GM23338 (cell line): ENCODE results near the gene ZNF446. TPM values are rescaled to one million over a fixed set of nuclear protein-coding genes. Genes with fewer than 3 reads are reported as not detected.

Experiments used
- ATAC-seq: fragments of 200-7000 bp; cut with Tn5 transposase; 3 replicates; pipeline ENCODE4 v1.9.1; 2020
- DNase-seq: peaks from one replicate; pipeline ENCODE4 v3.0.0-alpha.2; 2015; ENCODE audit warnings: low spot score
- H2AFZ ChIP-seq: fragments of 200-600 bp; sonication (generic); 2 replicates; pipeline ENCODE4 v1.8.0; 2016; ENCODE audit warnings: antibody characterized with exemption, mild to moderate bottlenecking, moderate library complexity
- H3F3A ChIP-seq: fragments of 200-600 bp; sonication (generic); replicated peaks from 2 replicates; pipeline ENCODE4 v1.8.0; 2017; ENCODE audit warnings: antibody characterized with exemption, mixed run types, low read depth
- H3K27ac ChIP-seq: fragments of 200-600 bp; sonication (generic); 2 replicates; pipeline ENCODE4 v1.6.1; 2016; ENCODE audit warnings: low read depth
- H3K27me3 ChIP-seq: fragments of 200-600 bp; sonication (generic); 2 replicates; pipeline ENCODE4 v1.8.0; 2016; ENCODE audit warnings: mild to moderate bottlenecking, mixed run types, moderate library complexity; ENCODE audit not compliant: insufficient read depth
- H3K36me3 ChIP-seq: fragments of 200-600 bp; sonication (generic); 2 replicates; pipeline ENCODE4 v1.8.0; 2016; ENCODE audit warnings: mild to moderate bottlenecking; ENCODE audit not compliant: insufficient read depth
- H3K4me1 ChIP-seq: fragments of 200-600 bp; sonication (generic); 2 replicates; pipeline ENCODE4 v1.8.0; 2016; ENCODE audit warnings: mild to moderate bottlenecking, moderate library complexity; ENCODE audit not compliant: insufficient read depth
- H3K4me2 ChIP-seq: fragments of 200-600 bp; sonication (generic); 2 replicates; pipeline ENCODE4 v1.7.1; 2017; ENCODE audit warnings: mixed run types
- H3K4me3 ChIP-seq: fragments of 200-600 bp; sonication (generic); 2 replicates; pipeline ENCODE4 v1.6.1; 2016; ENCODE audit warnings: mixed run types
- H3K79me2 ChIP-seq: fragments of 200-600 bp; sonication (generic); replicated peaks from 2 replicates; pipeline ENCODE4 v1.8.0; 2017; ENCODE audit warnings: mild to moderate bottlenecking; ENCODE audit not compliant: insufficient read depth
- H3K9me2 ChIP-seq: fragments of 200-600 bp; sonication (generic); 2 replicates; pipeline ENCODE4 v1.8.0; 2017; ENCODE audit not compliant: insufficient read depth
- H4K20me1 ChIP-seq: fragments of 200-600 bp; sonication (generic); replicated peaks from 2 replicates; pipeline ENCODE4 v1.8.0; 2017; ENCODE audit warnings: mild to moderate bottlenecking; ENCODE audit not compliant: insufficient read depth
- H3K27ac Mint-ChIP-seq: 2 replicates; pipeline ENCODE4 v1.8.0; 2020; ENCODE audit warnings: inconsistent platforms, mild to moderate bottlenecking, moderate library complexity, mixed read lengths
- H3K27me3 Mint-ChIP-seq: 3 replicates; pipeline ENCODE4 v1.8.0; 2022; ENCODE audit warnings: low read depth, mild to moderate bottlenecking, moderate library complexity, mixed read lengths, inconsistent platforms; ENCODE audit not compliant: insufficient read depth, poor library complexity
- H3K36me3 Mint-ChIP-seq: 3 replicates; pipeline ENCODE4 v1.8.0; 2021; ENCODE audit warnings: low read depth, mild to moderate bottlenecking, inconsistent platforms, moderate library complexity, mixed read lengths
- H3K4me1 Mint-ChIP-seq: 3 replicates; pipeline ENCODE4 v1.8.0; 2020; ENCODE audit warnings: mild to moderate bottlenecking, inconsistent platforms, mixed read lengths
- H3K4me3 Mint-ChIP-seq: 3 replicates; pipeline ENCODE4 v1.8.0; 2021; ENCODE audit warnings: moderate library complexity, mild to moderate bottlenecking, inconsistent platforms, mixed read lengths
- H3K9me3 Mint-ChIP-seq: 3 replicates; pipeline ENCODE4 v1.8.0; 2020; ENCODE audit warnings: moderate library complexity, mild to moderate bottlenecking, inconsistent platforms, mixed read lengths
- CREB1 ChIP-seq: fragments of 250-450 bp; sonication (Bioruptor Pico); IDR thresholded peaks from 2 replicates; pipeline ENCODE4 v1.5.0; 2020; ENCODE audit warnings: low read depth, mild to moderate bottlenecking, moderate library complexity
- ETS1 ChIP-seq: IDR thresholded peaks from 2 replicates; pipeline ENCODE4 v1.6.1; 2016; ENCODE audit warnings: antibody characterized with exemption
- EZH2phosphoT487 ChIP-seq: fragments of 200-600 bp; sonication (generic); IDR thresholded peaks from one replicate; pipeline ENCODE4 v1.8.1; 2018; ENCODE audit warnings: antibody characterized with exemption; ENCODE audit not compliant: unreplicated experiment
- JUNB ChIP-seq: IDR thresholded peaks from one replicate; pipeline ENCODE4 v1.6.1; 2016; ENCODE audit warnings: antibody characterized with exemption; ENCODE audit not compliant: unreplicated experiment
- NANOG ChIP-seq: IDR thresholded peaks from 2 replicates; pipeline ENCODE4 v1.6.1; 2016; ENCODE audit warnings: antibody characterized with exemption, borderline replicate concordance
- POLR2AphosphoS5 ChIP-seq: IDR thresholded peaks from 2 replicates; pipeline ENCODE4 v1.6.1; 2016; ENCODE audit warnings: antibody characterized with exemption, low read depth
- STAT1 ChIP-seq: IDR thresholded peaks from one replicate; pipeline ENCODE4 v1.6.1; 2016; ENCODE audit warnings: antibody characterized with exemption; ENCODE audit not compliant: unreplicated experiment
- ZNF114 ChIP-seq: fragments of 250-450 bp; sonication (Bioruptor Pico); IDR thresholded peaks from 2 replicates; pipeline ENCODE4 v1.5.0; 2020; ENCODE audit warnings: mild to moderate bottlenecking, moderate library complexity
- ZNF331 ChIP-seq: fragments of 250-450 bp; sonication (Bioruptor Pico); IDR thresholded peaks from 2 replicates; pipeline ENCODE4 v1.5.0; 2020; ENCODE audit warnings: low read depth, mild to moderate bottlenecking, moderate library complexity
- polyA plus RNA-seq: library from polyadenylated mRNA; unstranded; fragments of >200 nt; fragmentation: Nextera tagmentation; extraction: Ambion mirVana; gene quantifications from 2 replicates; pipeline ENCODE4 v1.2.1, GENCODE V29; 2016
- total RNA-seq: library from RNA; depleted of rRNA; stranded (reverse); fragments of >200 nt; shearing (Covaris generic); gene quantifications from 2 replicates; pipeline ENCODE4 v1.2.3, GENCODE V29; 2014
- TF ChIP-seq, protein P1 (sequence below): fragments of 250-450 bp; sonication (Bioruptor Pico); IDR thresholded peaks from 2 replicates; pipeline ENCODE4 v1.5.0; 2020; ENCODE audit warnings: mild to moderate bottlenecking, moderate library complexity

Gene ZNF446
- total and polyA plus RNA-seq, 2 experiments from 2014 or later = 2.1 to 5.6 TPM

- TF ChIP-seq ETS1 (no peak), POLR2AphosphoS5 (no peak)
Measured at GRCh38 chr19:58498316-58499020, 22.3 kb downstream of the ZNF446 start (continued).

- DNase-seq (peak; percentile 100), ATAC-seq (peak; percentile 99)
- Mint-ChIP-seq H3K36me3 (no peaks in the 10 kb centered on the region), H3K9me3 (no peaks in the 10 kb centered on the region; the same call in 2 of the 3 replicates), H3K4me1 (peaks cover 17% of the 10 kb centered on the region), H3K4me3 (peak overlapping the region; percentile 81), H3K27me3 (peaks cover 7% of the 10 kb centered on the region), H3K27ac (peak overlapping the region; percentile 41)
- peak overlapping the region; percentile 95 for H3K4me2 ChIP-seq
- H4K20me1 ChIP-seq = no peaks in the 10 kb centered on the region
- no peaks in the 10 kb centered on the region for H3K27me3 ChIP-seq
- H3K4me1 ChIP-seq = no peaks in the 10 kb centered on the region
- H3F3A ChIP-seq = peaks cover 12% of the 10 kb centered on the region
- H3K36me3 ChIP-seq = no peaks in the 10 kb centered on the region
- peak overlapping the region; percentile 100 for H2AFZ ChIP-seq
- H3K27ac ChIP-seq = peak overlapping the region; percentile 75
- H3K79me2 ChIP-seq = 0 out of 2 replicates have a peak, but pooled peaks cover 4% of the 10 kb centered on the region
- no peaks in the 10 kb centered on the region for H3K9me2 ChIP-seq
- peak overlapping the region; percentile 82 for H3K4me3 ChIP-seq
- TF ChIP-seq POLR2AphosphoS5 (peak; percentile 79), ZNF331 (no peak), CREB1 (CRISPR knock-in tag) (peak; percentile 86), ETS1 (peak; percentile 91), STAT1 (no peak), NANOG (no peak), JUNB (no peak), ZNF114 (CRISPR knock-in tag) (no peak), EZH2phosphoT487 (no peak)
- TF ChIP-seq, protein P1, sequence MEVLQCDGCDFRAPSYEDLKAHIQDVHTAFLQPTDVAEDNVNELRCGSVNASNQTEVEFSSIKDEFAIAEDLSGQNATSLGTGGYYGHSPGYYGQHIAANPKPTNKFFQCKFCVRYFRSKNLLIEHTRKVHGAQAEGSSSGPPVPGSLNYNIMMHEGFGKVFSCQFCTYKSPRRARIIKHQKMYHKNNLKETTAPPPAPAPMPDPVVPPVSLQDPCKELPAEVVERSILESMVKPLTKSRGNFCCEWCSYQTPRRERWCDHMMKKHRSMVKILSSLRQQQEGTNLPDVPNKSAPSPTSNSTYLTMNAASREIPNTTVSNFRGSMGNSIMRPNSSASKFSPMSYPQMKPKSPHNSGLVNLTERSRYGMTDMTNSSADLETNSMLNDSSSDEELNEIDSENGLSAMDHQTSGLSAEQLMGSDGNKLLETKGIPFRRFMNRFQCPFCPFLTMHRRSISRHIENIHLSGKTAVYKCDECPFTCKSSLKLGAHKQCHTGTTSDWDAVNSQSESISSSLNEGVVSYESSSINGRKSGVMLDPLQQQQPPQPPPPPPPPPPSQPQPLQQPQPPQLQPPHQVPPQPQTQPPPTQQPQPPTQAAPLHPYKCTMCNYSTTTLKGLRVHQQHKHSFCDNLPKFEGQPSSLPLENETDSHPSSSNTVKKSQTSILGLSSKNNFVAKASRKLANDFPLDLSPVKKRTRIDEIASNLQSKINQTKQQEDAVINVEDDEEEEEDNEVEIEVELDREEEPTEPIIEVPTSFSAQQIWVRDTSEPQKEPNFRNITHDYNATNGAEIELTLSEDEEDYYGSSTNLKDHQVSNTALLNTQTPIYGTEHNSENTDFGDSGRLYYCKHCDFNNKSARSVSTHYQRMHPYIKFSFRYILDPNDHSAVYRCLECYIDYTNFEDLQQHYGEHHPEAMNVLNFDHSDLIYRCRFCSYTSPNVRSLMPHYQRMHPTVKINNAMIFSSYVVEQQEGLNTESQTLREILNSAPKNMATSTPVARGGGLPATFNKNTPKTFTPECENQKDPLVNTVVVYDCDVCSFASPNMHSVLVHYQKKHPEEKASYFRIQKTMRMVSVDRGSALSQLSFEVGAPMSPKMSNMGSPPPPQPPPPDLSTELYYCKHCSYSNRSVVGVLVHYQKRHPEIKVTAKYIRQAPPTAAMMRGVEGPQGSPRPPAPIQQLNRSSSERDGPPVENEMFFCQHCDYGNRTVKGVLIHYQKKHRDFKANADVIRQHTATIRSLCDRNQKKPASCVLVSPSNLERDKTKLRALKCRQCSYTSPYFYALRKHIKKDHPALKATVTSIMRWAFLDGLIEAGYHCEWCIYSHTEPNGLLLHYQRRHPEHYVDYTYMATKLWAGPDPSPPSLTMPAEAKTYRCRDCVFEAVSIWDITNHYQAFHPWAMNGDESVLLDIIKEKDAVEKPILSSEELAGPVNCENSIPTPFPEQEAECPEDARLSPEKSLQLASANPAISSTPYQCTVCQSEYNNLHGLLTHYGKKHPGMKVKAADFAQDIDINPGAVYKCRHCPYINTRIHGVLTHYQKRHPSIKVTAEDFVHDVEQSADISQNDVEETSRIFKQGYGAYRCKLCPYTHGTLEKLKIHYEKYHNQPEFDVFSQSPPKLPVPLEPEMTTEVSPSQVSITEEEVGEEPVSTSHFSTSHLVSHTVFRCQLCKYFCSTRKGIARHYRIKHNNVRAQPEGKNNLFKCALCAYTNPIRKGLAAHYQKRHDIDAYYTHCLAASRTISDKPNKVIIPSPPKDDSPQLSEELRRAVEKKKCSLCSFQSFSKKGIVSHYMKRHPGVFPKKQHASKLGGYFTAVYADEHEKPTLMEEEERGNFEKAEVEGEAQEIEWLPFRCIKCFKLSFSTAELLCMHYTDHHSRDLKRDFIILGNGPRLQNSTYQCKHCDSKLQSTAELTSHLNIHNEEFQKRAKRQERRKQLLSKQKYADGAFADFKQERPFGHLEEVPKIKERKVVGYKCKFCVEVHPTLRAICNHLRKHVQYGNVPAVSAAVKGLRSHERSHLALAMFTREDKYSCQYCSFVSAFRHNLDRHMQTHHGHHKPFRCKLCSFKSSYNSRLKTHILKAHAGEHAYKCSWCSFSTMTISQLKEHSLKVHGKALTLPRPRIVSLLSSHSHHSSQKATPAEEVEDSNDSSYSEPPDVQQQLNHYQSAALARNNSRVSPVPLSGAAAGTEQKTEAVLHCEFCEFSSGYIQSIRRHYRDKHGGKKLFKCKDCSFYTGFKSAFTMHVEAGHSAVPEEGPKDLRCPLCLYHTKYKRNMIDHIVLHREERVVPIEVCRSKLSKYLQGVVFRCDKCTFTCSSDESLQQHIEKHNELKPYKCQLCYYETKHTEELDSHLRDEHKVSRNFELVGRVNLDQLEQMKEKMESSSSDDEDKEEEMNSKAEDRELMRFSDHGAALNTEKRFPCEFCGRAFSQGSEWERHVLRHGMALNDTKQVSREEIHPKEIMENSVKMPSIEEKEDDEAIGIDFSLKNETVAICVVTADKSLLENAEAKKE (CRISPR knock-in tag) = no peak
Measured at GRCh38 chr19:58499021-58499927, 23.1 kb downstream of the ZNF446 start.
